Measurements from ENCODE around the gene ZNF574. TPM values are rescaled to one million over a fixed set of nuclear protein-coding genes. Genes with fewer than 3 reads are reported as not detected.

ZNF574 gene
- total and polyA plus RNA-seq, 2 donors (not counting 1 experiment from before 2014, with no cell fraction given), result 5.1 to 9.9 TPM

DNA sequence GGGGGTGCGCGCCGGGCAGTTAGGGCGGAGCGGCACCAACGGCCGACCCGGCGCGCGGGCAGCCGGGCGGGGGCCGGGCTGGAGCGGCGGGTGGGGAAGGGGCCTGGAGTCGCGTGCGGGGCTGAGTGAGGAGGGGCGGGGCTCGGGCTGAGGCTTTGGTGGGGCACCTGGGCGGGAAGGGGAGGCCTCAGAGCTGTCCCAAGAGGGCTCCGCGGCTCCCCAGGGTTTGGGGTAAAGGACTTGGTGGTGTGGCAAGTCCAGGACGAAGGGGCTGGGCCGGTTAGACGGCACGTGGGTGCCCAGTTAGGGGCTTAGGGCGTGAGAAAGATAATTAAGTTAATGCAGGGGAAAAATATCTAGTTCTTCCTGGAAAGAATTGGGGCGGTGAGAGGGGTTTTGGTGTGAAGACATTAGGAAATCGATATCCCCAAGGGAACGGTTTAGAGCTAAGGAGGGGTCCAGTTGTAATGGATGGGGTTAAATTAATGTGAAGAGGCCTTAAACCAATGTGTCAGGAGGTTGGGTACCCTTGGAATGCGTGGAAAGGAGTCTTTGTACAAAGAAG is 496 bp downstream of the ZNF574 start:
- TF ChIP-seq EZH2 (IDR thresholded peaks at IDR 0.05; ENCODE audit: low read length, missing control alignments), result no peak
- TF ChIP-seq, protein P1, sequence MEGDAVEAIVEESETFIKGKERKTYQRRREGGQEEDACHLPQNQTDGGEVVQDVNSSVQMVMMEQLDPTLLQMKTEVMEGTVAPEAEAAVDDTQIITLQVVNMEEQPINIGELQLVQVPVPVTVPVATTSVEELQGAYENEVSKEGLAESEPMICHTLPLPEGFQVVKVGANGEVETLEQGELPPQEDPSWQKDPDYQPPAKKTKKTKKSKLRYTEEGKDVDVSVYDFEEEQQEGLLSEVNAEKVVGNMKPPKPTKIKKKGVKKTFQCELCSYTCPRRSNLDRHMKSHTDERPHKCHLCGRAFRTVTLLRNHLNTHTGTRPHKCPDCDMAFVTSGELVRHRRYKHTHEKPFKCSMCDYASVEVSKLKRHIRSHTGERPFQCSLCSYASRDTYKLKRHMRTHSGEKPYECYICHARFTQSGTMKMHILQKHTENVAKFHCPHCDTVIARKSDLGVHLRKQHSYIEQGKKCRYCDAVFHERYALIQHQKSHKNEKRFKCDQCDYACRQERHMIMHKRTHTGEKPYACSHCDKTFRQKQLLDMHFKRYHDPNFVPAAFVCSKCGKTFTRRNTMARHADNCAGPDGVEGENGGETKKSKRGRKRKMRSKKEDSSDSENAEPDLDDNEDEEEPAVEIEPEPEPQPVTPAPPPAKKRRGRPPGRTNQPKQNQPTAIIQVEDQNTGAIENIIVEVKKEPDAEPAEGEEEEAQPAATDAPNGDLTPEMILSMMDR (conservative IDR thresholded peaks at IDR 0.05 in 1 of 2, IDR thresholded peaks at IDR 0.05 in 1 of 2; ENCODE audit: low read depth in 1 of 2, low read length in 2 of 2), result no peak
- H3K79me2 ChIP-seq (ENCODE audit: control insufficient read depth, insufficient read depth, low read length), result peaks cover 45% of the 10 kb centered on the region

DNA sequence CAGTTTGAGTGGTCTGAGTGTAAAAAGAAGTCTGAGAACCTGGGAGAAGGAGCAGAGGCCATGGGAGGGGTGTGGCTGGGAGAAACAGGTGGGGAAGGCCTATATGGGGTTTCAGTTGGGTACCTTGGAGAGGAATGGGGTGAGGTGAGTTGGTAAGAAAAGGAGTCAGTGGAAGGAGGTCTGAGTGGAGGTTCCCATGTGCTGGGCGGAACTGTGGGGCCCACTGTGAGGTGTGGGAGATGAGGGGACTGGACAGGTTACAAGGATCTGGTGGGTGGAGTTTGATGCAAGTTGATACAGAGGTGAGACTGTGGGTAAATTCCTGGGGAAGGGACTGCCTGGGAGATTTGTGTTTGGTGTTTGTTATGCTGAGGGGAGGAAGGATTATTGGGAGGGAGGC is 2.1 kb downstream of the ZNF574 start:
- TF ChIP-seq EZH2 (IDR thresholded peaks at IDR 0.05; ENCODE audit: low read length, missing control alignments), result no peak
- TF ChIP-seq, protein P1 (conservative IDR thresholded peaks at IDR 0.05 in 1 of 2, IDR thresholded peaks at IDR 0.05 in 1 of 2; ENCODE audit: low read depth in 1 of 2, low read length in 2 of 2), result no peak
- Histone ChIP-seq H3K36me3 (ENCODE audit: control insufficient read depth, insufficient read depth, low read length) (peaks cover 28% of the 10 kb centered on the region), H3K9ac (ENCODE audit: insufficient read depth, low read length) (no peak overlapping the region), H3K27ac (ENCODE audit: insufficient read depth, low read length) (no peak overlapping the region), H3K4me1 (ENCODE audit: control insufficient read depth, extremely low read depth, insufficient read depth, low read length) (peaks cover 4% of the 10 kb centered on the region), H4K20me1 (ENCODE audit: control insufficient read depth, extremely low read depth, insufficient read depth, low read length) (peaks cover 1% of the 10 kb centered on the region), H3K4me2 (ENCODE audit: extremely low read depth, insufficient read depth, low read length) (no peak overlapping the region), H3K27me3 (ENCODE audit: control insufficient read depth, insufficient read depth, low read length) (no peaks in the 10 kb centered on the region), H3K9me3 (ENCODE audit: control insufficient read depth, insufficient read depth, low read depth, low read length) (no peaks in the 10 kb centered on the region), H3K79me2 (ENCODE audit: control insufficient read depth, insufficient read depth, low read length) (peaks cover 45% of the 10 kb centered on the region), H2AFZ (ENCODE audit: low read length) (no peak overlapping the region), H3K4me3 (replicated peaks in 1 of 4; ENCODE audit: control extremely low read depth in 1 of 4, insufficient read depth in 1 of 4, low read depth in 3 of 4, low read length in 4 of 4) (peak overlapping the region in 1 of 4 experiments; percentile 74)
- no peak for DNase-seq (ENCODE audit: low read depth in 2 of 2)

More for the DNA sequence above, 496 bp downstream of the ZNF574 start:
- peaks cover 1% of the 10 kb centered on the region for H4K20me1 ChIP-seq (ENCODE audit: control insufficient read depth, extremely low read depth, insufficient read depth, low read length)
- H3K36me3 ChIP-seq (ENCODE audit: control insufficient read depth, insufficient read depth, low read length), result peaks cover 25% of the 10 kb centered on the region
- peak overlapping the region; percentile 74 for H3K9ac ChIP-seq (ENCODE audit: insufficient read depth, low read length)
- H3K4me1 ChIP-seq (ENCODE audit: control insufficient read depth, extremely low read depth, insufficient read depth, low read length), result peaks cover 4% of the 10 kb centered on the region
- no peak overlapping the region for H2AFZ ChIP-seq (ENCODE audit: low read length)
- peak overlapping the region; percentile 61 for H3K4me2 ChIP-seq (ENCODE audit: extremely low read depth, insufficient read depth, low read length)
- no peaks in the 10 kb centered on the region for H3K9me3 ChIP-seq (ENCODE audit: control insufficient read depth, insufficient read depth, low read depth, low read length)
- peak in 1 of 2 donors; percentile 10 for DNase-seq (ENCODE audit: low read depth in 2 of 2)
- H3K4me3 ChIP-seq (replicated peaks in 1 of 4; ENCODE audit: control extremely low read depth in 1 of 4, insufficient read depth in 1 of 4, low read depth in 3 of 4, low read length in 4 of 4), result peak overlapping the region; percentile 67 to 97 (median 75)
- no peaks in the 10 kb centered on the region for H3K27me3 ChIP-seq (ENCODE audit: control insufficient read depth, insufficient read depth, low read length)
- H3K27ac ChIP-seq (ENCODE audit: insufficient read depth, low read length), result peak overlapping the region; percentile 54

DNA sequence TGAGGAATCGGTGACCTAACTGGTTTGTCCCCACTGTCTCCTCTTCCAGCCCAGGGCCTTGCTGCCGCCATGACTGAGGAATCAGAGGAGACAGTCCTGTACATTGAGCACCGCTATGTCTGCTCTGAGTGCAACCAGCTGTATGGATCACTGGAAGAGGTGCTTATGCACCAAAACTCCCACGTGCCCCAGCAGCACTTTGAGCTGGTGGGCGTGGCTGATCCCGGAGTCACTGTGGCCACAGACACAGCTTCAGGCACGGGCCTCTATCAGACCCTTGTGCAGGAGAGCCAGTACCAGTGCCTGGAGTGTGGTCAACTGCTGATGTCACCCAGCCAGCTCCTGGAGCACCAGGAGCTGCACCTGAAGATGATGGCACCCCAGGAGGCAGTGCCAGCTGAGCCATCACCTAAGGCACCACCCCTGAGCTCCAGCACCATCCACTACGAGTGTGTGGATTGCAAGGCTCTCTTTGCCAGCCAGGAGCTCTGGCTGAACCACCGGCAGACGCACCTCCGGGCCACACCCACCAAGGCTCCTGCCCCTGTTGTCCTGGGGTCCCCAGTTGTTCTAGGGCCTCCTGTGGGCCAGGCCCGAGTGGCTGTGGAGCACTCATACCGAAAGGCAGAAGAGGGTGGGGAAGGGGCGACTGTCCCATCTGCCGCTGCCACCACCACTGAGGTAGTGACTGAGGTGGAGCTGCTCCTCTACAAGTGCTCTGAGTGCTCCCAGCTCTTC is 2.7 kb downstream of the ZNF574 start:
- Histone ChIP-seq H3K36me3 (ENCODE audit: control insufficient read depth, insufficient read depth, low read length) (peaks cover 28% of the 10 kb centered on the region), H3K4me3 (replicated peaks in 1 of 4; ENCODE audit: control extremely low read depth in 1 of 4, insufficient read depth in 1 of 4, low read depth in 3 of 4, low read length in 4 of 4) (no peak overlapping the region), H4K20me1 (ENCODE audit: control insufficient read depth, extremely low read depth, insufficient read depth, low read length) (peaks cover 1% of the 10 kb centered on the region), H3K27me3 (ENCODE audit: control insufficient read depth, insufficient read depth, low read length) (no peaks in the 10 kb centered on the region), H3K79me2 (ENCODE audit: control insufficient read depth, insufficient read depth, low read length) (peaks cover 45% of the 10 kb centered on the region), H3K9ac (ENCODE audit: insufficient read depth, low read length) (no peak overlapping the region), H3K4me1 (ENCODE audit: control insufficient read depth, extremely low read depth, insufficient read depth, low read length) (peaks cover 4% of the 10 kb centered on the region), H2AFZ (ENCODE audit: low read length) (no peak overlapping the region), H3K9me3 (ENCODE audit: control insufficient read depth, insufficient read depth, low read depth, low read length) (no peaks in the 10 kb centered on the region), H3K27ac (ENCODE audit: insufficient read depth, low read length) (no peak overlapping the region), H3K4me2 (ENCODE audit: extremely low read depth, insufficient read depth, low read length) (no peak overlapping the region)
- DNase-seq (ENCODE audit: low read depth in 2 of 2), result no peak
- no peak for TF ChIP-seq EZH2 (IDR thresholded peaks at IDR 0.05; ENCODE audit: low read length, missing control alignments)
- TF ChIP-seq, protein P1 (conservative IDR thresholded peaks at IDR 0.05 in 1 of 2, IDR thresholded peaks at IDR 0.05 in 1 of 2; ENCODE audit: low read depth in 1 of 2, low read length in 2 of 2), result no peak

All from fibroblast of lung (primary cell).